Right lobe of liver (tissue), 4 donors: ENCODE results near the gene TRPM5.

Experiments
- CTCF ChIP-seq, 4 donors: fragments of 200-600 bp in 3 of 4; fragments of 450-650 bp in 1 of 4; IDR thresholded peaks; one replicate each; pipeline versions ENCODE4 v1.5.1 to v1.8.0; 2016 to 2022; ENCODE audit warnings: antibody characterized with exemption in 4 of 4, mild to moderate bottlenecking in 2 of 4
- POLR2A ChIP-seq: fragments of 450-650 bp; IDR thresholded peaks from one replicate; pipeline ENCODE4 v1.6.1; 2017; ENCODE audit warnings: antibody characterized with exemption, mild to moderate bottlenecking
- donor health status: DM: no; HTN: no; CAD: no.
- donor health status: DM: no; HTN: no; CAD: no.
- donor health status: DM: no; HTN: yes; CAD: no.

- TF ChIP-seq CTCF (IDR thresholded peaks at IDR 0.05) (no peak), POLR2A (no peak)
Observed at GRCh38 chr11:2433106-2433925, 11.0 kb downstream of the TRPM5 start.
